HG02870 (cell line): ENCODE results near the gene NBEA.

Experiments used
- ATAC-seq: cut with Tn5 transposase; IDR thresholded peaks from one replicate; pipeline ENCODE4 v1.9.1; 2021; ENCODE audit warnings: mild to moderate bottlenecking, moderate library complexity; ENCODE audit not compliant: unreplicated experiment

Gene NBEA

DNA sequence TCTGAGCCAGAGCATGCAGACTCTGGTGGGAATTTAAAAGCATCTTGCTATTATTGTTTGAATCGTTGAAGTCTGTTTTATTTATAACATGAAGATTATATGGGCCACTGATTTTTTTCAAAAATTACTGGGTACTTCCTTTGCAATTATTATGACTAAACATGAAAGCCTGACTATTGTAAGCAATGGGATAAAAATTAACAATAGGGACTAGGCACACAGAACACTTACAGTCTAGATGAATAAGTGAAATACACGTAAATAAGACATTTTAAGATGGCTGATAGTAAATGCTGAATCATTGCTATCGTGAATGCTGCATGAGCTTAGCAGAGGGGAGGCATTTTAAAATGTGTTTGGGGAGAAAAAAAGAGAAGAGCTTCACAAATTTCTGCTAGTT lies 615.4 kb downstream of the NBEA start:
- no peak for ATAC-seq

DNA sequence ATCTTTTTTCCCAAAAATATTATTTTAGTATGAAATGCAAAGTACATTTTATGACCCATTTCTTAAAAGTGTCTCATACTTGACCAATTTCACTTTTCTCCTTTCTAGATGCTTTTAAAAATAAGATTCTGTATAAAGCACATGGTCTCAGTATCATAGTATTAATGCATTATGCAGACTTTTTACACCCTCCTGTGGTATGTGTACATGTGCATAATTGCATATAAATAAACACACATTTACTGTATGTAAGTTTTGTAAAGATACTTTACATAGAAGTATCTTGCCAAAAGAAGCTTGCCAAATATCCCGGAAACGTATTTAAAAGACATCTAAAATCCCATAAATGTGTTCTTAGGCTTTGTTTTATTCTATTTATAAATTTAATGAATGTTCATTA lies 619.5 kb downstream of the NBEA start:
- ATAC-seq: no peak

DNA sequence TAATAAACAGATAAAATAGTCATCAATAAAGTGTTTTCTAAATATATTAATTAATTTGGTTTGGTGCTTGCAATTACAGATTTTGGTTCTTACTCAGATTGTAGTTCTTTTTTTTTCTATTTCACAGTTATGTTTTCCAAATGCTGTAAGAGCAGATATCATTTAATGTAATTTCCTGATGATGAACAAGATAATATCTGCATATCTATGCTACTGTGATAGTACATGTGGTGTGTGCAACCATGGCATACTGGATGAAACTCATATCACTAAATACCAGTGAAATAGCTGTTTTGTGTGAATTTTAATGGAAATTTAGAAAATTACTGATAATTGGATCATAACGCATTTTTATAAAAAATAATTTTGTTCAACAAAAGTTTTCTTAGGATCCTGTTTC lies 623.2 kb downstream of the NBEA start:
- ATAC-seq: no peak

DNA sequence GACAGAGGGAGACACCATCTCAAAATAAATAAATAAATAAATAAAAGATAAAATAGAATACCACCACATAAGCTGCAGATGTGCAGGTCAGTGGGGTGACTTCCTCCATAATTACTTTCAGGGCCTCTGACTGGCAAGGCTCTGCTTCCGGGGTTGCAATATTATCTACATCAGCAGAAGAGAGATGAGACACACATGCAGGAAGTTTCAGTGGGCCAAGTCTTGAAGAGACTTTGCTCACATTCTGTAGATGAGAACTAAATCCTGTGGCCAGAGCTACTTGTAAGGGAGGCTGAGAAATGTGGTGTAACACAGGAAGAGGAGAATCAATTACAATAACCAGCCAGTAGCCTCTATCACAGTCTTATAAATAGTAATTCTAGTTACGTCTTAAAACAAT lies 624.3 kb downstream of the NBEA start:
- no peak for ATAC-seq

DNA sequence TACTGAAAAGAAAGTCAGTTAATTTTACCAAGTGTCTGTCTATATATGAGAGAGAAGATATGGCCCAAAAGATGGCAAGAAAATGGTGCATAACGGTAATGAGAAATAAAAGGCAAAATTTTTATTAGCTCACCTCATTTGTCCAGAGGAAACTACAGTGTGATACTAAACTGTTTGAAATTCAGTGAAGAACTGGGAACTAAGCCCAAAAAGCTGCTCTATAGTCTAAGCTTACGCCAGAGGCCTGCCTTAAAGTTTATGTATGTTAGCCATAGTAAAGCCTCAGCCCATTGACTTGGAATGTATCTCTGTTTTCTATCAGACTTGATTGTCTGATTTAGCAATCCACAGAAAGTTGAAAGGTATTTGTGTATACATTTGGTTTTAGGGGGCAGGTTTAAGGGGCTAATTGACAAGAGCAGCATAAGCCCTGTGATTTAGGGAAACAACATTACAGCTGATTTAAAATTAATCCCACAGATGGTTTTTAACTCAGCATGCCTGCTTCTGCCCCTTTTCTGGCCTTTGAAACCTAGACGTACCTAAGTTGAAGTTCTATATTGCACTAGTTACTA lies 625.4 kb downstream of the NBEA start:
- ATAC-seq: no peak

DNA sequence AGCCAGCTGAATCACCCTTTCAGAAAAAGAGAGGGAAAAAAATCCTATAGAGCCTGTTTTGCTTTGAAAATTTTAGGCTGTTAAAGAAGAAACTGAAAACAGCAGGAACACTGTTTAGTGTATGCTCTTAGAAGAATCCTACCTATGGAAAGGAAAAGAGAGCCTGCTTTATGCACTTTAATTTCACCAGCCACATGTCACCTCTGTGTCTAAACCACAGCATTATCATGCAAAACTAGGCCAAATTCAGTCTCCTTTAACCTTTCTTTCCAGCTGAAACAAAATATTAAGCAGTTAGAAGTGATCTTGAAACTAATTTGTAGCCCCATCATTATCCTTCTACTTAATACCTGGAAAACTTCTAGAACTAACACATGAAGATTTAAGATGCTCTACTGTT lies 631.6 kb downstream of the NBEA start:
- no peak for ATAC-seq

DNA sequence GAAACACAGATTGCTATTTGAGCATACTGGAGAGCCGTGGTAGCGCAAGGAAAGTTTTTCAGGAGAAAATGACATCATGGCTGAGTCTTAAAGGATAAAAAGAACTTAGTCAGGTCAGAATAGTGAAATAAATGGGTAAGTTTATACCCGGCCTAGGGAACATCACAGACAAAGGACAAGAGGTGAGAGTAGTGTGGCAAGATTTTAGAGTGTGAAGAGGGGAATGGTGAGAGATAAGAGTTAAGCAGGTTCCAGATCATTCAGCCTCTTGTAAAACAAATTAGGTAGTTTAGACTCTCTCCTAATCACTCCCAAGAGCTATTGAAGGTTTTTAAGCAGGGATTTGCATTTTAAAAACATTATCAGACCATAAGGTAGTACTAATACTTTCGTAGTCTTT lies 650.4 kb downstream of the NBEA start:
- ATAC-seq: no peak

DNA sequence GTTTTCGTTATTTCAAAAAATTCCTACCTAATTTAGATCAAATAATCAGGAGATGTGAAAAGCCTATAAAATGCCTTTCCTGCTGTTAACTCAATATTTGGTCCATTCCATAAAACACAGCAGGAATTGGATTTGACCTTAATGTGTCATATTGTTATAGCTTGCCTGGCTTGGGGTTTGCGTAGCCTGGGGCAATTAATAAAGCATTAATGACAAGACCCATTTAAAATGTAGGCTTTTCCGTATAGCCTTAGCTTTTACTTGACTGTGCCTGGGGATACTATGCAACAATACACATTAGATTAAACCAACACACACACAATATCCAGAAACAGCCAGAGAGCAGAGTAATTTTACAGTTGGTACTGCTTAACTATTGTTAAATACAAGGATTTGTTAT lies 651.6 kb downstream of the NBEA start:
- ATAC-seq: no peak

DNA sequence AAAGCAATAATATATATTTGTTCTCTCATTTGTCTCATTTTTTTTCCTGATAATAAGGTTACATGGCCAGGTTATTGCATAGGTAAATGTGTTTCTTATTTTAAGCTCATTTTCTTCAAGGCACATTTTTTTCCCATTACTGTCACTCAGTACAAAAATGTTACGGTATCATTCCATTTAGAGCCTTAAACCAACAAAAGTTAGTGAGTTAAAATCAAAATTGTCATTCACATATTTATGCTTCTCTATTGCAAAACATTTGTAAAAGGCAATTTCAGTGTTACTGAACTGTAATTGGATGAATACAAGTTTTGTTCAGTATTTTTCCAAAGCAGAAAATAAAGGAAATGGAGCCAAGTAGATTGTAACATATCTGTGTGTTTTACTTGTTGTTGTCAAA lies 652.0 kb downstream of the NBEA start:
- no peak for ATAC-seq

DNA sequence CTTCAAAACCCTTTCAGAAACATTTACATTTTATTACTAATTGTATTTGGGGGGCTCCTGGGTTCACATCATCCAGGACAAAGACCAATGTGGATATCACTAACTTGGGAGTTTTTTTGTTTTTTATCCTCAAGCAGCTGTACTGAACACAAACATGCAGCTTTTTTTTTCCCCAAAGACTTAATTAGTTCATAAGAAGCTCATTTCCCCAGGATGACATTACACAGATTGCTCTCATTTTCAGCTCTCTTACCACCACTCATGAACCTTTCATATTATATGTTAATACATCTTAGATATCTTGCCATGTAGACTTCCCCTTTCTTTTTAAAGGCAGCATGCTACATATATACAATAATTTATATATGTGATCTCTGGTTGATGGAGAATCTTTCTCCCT lies 653.1 kb downstream of the NBEA start:
- ATAC-seq: no peak

DNA sequence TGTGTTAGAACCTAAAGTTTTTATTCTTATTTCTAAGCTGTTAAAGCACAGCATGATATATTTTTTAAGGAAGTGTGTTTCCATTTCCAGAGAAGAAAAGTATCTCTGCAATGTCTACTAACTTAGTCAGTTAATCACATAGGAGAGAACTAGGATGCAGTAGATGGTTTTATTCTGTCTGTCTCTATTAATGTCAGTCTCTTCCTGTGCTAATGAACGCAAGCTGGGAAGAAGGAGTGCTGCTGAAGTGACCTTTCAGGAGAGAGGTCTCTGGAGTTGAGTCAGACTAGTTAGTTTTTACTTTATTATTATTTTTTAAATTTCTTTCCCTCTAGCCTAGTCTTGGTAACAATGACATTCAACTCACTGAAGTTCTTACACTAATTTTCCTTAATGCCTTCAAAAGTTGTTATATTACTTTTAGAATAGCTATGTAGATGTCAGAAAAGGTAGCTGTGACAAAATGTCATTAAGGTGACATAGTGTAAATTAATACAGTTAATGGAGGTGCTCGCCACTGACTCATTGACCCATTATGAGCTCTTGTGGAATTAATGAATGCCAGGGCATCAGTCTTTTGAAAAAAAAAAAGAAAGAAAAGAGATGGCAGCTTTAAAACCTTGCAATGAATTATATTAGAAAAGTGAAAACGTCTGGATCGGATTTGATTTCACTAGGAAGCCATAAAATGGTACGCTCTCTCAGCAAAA lies 654.4 kb downstream of the NBEA start:
- no peak for ATAC-seq

DNA sequence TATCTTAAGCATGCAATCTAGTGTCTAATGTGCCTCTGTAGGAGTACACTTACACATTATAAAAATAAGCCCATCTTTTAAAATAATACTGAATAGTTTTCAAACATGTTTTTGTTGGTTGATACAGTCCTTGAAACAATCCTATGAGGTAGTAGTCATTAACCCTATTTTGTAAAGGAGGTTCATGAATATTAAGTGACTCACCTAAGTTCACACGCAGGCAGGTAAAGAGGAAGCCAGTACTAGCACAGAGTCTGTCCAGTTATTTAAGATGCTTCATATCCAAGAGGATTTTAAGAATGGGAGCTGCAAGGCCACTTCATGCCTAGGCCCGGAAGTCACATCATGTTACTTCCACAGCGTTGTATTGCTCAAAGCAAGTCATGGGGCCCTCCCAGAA lies 655.4 kb downstream of the NBEA start:
- ATAC-seq: no peak

DNA sequence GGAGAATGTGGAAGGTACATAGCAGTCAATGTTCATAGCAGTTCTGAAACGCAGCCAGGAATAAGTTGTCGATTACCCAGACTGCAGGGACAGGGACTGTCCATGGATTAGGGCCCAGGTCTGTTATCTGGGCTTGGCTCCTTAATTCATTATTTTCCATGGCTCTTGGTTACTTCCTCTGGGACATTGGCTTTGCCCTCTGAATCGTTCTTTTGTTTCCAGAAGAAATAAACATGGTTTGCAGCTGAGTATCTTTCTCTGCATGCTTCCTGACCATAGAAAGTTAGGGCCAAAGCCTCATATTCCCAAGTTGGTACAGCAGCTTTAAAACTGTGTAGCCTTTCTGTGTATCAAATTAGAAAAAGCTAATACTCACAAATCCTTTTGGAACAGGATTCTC lies 656.2 kb downstream of the NBEA start:
- no peak for ATAC-seq

DNA sequence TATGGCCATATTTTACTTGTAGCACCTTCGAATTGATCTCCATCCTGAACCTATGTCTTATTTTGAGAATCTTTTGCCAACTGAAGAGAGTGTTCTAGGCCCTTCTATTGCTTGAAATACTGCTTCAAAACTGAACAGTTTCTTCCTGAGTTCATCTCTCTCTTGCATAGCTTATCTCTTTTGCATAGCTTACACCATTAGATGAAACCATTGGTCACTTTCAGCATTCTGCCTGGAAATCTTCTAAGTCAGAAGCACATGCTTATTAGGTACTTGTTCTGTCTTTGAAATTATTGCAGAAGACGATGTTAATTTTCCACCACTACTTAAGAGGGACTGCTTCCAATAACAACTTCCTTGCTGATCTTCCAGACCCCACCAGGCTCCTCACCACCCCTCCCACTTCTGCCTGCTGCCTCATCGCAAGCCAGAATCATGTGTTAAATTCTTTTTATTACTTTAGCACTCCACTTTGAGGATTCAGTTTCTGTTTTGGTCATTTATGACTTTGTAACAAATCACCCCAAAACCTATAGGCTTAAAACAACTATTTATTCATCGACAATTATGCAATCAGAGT lies 656.8 kb downstream of the NBEA start:
- no peak for ATAC-seq

DNA sequence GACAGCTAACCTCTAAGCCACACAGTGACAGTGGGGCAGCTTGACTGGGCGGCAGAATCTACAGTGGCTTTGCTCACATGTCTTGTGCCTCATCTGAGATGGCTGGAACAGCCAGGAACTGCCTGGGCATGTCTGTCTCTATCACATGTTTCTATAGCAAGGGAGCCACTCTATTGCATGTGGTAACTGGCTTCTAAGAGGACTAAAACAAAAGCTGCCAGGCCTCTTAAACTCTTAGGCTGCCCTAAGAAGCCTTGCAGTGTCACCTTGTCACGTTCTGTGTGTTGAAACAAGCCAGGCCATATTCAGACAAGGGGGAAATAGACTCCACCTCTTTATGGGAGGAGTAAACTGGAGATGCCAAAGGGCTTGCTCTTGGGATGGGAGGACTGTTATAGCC lies 657.3 kb downstream of the NBEA start:
- ATAC-seq: no peak

DNA sequence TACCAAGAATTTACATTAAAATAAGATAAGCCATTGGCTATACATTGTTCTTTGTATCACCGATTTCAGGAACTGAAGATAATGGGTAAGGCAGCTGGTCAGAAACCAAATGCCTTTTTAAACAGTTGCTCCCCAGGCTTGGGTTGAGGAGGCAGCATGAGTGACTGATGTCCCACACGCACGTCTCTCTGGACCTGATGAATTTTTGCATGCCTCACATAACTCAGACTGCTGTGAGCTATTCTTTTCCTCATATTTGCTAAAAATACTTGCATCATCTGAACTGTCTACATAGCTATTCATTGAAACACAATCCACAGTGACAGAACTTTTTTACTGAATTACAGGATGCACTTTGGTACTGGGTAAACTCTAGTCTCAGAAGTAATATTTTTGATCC lies 658.1 kb downstream of the NBEA start:
- no peak for ATAC-seq

DNA sequence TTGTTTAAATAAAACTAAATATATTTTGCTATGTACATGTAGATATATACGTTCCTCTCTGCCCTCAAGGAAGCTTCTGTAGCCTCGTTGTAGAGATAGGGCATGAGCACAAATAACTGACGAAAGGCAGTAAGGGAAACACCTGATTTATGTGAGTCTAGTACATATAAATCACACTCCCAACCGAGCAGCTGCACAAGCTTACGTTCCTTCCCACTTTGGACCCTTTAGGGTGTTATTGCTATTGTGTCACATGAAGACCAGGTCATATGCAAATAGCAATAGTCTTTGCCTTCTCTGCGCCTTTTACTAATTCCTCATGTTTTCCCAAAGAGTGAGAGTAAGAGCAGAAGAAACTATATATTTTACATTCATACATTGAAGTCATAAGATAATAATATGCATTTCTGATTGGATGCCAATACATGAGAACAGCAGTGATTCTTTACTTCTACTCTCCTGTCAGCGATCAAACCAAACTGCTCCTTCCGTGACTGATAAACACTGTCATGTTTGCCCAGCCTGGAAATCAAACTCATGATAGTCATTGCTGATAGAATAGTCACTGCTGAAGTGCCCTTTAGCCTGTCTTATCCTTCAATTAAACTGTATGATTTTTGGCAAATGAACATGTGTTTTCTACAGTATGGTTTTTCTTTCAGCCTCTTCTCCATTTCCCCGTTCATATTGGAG lies 661.7 kb downstream of the NBEA start:
- ATAC-seq: no peak

DNA sequence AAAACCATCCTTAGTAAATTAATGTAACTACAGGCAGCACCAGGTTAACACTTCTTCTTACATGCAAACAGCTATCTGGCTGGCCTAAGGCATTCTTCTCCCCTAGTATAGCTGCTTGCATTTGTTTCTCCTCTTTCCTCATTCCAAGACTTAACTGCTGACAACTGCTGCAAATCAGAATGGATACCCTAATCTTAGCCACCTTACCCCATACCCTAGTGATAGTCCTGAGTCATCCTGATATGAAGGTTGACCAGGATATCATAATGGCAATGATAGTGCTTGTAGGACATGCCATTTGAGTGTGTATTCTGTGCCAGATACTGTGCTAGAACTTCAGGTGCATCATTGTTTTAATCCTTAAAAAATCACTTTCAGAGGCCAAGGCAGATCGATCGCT lies 672.6 kb downstream of the NBEA start:
- no peak for ATAC-seq

DNA sequence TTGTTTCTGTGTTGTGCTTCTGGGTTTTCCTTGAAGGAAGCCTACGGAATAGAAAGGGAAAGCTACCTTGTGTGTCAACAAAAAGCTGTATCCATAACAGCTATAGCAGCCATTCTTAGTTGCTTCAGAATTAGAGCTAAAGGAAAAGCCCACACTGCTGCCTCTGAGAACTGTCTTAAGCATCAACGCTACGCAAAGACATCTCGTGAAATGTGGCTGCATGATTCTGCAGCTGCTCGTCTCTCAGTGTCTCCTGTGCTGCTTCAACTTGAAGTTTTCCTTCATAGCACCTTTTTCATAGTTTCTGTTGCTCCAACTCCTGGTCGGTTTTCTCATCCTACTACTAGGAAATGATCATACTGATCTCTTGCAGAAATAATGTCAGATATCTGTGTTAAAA lies 675.4 kb downstream of the NBEA start:
- ATAC-seq: no peak

DNA sequence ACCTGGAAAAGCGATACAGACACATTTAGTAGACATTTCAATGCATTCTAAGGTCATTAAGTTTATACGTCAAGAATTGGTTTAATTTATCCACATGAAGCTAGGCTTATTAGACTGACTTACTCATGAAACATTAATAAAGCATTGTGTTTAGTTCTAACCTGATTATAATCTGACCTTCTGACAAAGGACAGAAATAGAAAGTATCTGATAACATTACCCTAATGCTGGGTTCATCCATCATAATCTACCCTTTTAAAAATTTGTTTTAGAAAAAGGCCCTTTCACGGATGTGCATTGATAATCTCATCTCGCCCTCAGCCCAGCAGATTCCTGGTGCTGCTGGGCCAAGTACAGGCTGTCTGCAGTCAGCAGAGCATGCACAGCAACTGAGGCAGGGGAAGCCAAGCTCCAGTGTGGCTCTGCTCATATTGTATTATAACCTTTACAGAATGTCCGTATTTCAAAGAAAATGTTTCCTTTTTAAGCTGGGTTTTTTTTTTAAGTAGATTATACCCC lies 676.6 kb downstream of the NBEA start:
- no peak for ATAC-seq

DNA sequence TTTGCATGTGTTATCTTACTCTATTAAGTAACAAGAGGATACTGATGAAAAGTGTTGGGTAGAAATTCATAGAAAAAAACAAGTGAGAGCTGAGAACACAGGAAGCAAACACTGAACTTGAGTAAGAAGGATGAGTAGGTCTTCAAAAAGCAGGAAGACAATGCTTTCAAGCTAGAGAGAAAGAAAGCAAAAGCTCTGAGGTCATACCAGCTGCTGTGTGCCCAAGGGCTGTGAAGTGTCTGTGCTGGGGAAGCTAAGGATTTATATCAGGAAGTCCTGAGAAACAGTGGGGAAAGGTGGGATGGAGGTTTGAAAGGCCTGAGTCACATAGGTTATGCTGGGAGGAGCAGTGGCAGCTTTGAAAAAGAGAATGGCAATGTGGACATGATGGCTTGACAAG lies 679.9 kb downstream of the NBEA start:
- no peak for ATAC-seq

DNA sequence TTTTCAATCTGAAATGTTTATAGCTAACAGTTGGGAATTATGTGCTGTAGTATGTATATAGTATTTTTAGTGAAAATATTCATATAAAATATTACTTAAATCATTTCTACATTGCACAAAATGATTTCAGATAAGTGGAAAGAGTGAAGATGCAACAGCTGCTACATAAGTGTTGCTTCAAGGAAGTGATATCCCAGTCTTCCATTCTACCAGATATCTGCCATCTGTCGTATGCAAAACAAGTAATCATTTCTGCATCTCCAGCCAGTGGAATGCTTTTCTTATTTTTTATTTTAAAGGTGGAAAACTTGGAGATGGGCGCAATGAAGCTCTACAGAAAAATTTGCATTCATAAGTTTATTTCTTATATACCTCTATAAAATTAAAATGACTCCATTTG lies 687.0 kb downstream of the NBEA start:
- ATAC-seq: no peak
